ENCODE data around the gene GCSAM.

DNA sequence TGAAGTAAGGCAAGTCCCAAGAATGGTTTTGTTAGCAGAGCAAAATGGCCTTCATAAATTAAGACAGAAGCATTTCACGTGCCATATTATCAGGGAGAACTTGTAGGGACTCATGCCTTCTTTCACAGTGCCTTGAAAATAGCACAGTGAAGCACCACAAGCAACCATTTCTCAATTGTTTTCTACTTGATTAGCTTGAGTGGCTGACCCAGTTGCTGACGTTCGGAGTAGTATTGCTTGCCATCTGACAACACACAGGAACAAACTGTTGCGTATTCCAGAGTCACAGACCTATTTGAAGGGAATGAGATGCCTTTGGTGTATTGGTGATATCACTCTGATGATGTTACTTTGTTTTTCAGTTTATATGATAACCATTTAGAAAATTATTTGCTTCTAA lies 49.8 kb downstream of the GCSAM start:
- no peak for TF ChIP-seq GATA3 (IDR thresholded peaks at IDR 0.05; ENCODE audit: low read depth, low read length)
- TF ChIP-seq GATA2 (IDR thresholded peaks at IDR 0.05; ENCODE audit: low read depth, low read length): no peak
